ENCODE data around the gene FOXQ1. TPM values are rescaled to one million over a fixed set of nuclear protein-coding genes. Genes with fewer than 3 reads are reported as not detected.
A peak's percentile ranks its signal among the peaks of the same experiment; 100 is the strongest.
"Not testable (repeated sequence)": the region's sequence is repeated elsewhere in the genome, so short reads cannot be mapped to it uniquely, and the experiment has no call there.

FOXQ1 gene
- total RNA-seq, 1 donor from 2014 or later = not detected

DNA sequence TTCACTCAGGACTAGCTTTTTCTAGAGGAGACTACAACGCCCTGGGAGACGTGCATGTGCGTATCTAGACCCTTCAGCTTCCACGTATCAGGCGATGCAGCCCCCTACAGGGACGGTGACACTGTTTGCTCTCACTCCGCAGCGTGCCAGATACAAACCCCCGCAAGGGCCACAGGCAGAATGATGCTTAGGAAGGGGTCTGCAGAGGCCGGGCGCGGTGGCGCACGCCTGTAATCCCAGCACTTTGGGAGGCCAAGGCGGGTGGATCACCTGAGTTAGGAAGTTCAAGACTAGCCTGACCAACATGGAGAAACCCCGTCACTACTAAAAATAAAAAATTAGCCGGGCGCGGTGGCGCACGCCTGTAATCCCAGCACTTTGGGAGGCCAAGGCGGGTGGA is 6.7 kb downstream of the FOXQ1 start:
- DNase-seq (ENCODE audit: low read depth in 2 of 2) = not testable (repeated sequence)

- DNase-seq (ENCODE audit: low read depth in 2 of 2) = peak; percentile 16 to 44
These were observed 9.8 kb downstream of the FOXQ1 start for GRCh38 chr6:1321738-1322137.

- no peak for DNase-seq (ENCODE audit: low read depth in 2 of 2)
These were observed 10.3 kb downstream of the FOXQ1 start for GRCh38 chr6:1322156-1322555.

DNA sequence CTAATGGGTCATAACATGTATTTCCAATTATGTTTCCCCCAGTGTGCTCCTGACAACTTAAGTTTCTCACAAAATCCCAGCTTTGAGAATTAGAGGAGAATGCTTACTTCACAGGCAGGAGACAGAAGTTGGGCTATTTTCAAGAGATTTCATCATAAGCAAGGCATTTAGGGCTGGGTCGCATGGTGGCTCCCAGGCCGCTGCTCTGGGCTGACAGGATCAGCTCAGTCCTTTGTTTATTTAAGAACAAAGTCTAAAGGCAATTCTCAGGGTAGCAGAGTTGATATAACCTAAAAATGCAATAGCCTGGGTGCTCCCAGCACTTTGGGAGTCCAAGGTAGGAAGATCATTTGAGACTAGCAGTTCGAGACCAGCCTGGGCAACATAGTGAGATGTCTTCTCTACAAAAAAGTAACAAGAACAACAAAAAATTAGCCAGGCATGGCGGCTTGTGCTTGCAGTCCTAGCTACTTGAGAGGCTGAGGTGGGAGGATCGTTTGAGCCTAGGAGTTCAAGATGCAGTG is 10.9 kb downstream of the FOXQ1 start:
- DNase-seq (ENCODE audit: low read depth in 2 of 2) = no peak

GRCh38 chr6:1324936-1325335 is 13.0 kb downstream of the FOXQ1 start:
- no peak for DNase-seq (ENCODE audit: low read depth in 2 of 2)

DNA sequence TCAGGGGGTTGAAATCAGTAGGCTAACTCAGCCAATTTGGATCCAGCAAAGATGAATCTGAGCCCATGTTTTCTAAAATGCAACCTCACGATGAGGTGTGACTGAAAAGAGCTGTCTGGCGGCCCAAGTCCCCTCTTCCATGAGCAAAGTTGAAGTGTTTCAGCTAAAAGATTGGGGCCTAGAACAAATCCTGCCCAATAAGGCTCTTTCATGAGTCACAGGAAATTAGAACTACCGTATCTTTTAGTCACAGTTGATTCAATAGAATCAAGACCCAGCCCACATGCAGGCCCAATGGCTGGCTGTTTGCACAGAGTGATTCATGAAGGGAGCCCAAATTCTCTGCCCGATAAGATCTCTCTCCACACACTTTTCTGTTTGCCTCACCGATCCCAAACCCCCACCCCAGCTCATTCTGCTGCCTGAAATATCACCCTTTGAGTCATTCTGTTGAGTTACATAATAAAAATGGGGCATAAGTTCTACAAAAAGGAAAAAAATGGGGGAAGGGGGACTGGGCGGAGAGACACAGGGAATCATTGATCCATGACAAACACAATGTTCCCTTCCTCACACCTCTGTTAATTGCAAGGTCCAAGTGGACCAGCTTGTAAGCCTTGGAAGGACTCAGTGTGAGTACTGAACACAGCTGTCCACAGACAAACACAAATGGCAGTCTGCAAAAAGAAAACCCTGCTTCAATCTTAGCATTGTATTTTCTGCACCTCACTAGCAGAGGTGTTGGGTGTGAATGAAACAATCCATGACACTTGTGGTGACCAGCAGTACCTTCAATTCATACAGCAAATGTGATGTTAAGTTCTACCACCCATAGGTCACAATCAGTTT is 13.8 kb downstream of the FOXQ1 start:
- peak in 1 of 2 donors; percentile 84 for DNase-seq (ENCODE audit: low read depth in 2 of 2)

- DNase-seq (ENCODE audit: low read depth in 2 of 2) = peak in 1 of 2 donors; percentile 42
These were observed 14.7 kb downstream of the FOXQ1 start for GRCh38 chr6:1326535-1327121.

- no peak for DNase-seq (ENCODE audit: low read depth in 2 of 2)
These were observed 15.7 kb downstream of the FOXQ1 start for GRCh38 chr6:1327630-1328029.

DNA sequence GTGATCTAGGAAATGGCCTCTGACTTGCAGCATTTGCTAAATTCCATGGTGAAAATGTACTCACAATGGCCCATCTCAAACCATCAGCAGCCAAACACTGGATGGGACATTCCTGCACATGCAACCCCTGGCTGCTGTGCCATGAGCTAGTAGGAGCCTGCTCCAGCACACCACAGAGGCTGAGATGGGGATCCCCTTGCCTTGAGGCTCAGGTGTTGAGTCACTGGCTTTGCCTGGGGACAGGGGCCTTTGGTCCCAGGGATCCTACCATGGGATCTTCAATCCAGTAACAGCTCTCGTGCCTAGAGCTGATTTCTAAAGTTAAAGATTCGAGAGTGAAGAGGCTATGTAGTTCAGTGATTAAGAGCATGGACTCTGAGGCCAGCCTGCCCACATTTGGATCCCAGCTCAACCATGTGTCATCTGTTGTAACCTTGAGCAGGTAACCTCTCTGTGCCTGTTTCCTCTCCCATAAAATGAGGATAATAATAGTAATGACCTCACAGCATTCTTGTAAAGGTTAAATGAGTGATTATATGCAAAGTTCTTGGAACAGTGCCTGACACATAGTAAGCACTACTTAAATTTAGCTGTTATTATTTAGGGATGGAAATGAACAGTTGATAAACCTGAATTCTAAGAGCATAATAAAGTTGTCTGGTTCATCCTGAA is 16.4 kb downstream of the FOXQ1 start:
- no peak for DNase-seq (ENCODE audit: low read depth in 2 of 2)

GRCh38 chr6:1329708-1330107 is 17.8 kb downstream of the FOXQ1 start:
- DNase-seq (ENCODE audit: low read depth in 2 of 2) = no peak

GRCh38 chr6:1334684-1335083 is 22.8 kb downstream of the FOXQ1 start:
- no peak for DNase-seq (ENCODE audit: low read depth in 2 of 2)

DNA sequence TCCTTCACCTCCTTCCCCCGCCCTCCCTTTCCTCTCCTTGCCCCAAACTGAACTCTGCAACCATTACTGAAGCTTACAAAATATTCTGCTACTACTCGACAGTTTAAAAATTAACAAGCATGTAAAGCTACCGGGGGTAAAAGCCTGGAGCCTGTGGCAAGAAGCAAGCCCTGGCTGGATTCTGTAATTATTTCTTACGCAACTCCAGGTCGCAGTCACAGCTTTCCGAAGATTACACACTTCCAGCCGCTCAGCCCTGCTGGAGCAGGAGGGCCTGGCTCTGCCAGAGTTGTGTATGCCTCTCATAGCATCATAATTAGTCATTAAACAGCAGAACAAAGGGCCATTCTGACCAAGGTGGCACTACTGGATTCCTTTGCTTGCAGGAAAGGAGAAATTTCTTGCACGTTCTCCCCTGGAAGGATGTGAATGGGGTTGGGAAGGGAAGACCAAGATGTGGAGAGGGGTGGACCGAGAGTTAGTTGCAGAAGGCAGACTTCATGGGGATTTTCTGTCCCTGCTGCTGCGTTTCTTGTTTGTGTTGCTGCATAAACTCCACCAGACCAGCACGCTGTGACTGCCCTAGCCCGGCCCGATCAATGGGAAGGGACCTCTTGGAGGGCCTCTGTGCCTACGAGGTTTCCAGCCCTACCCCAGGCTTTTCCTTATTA is 23.6 kb downstream of the FOXQ1 start:
- DNase-seq (ENCODE audit: low read depth in 2 of 2) = peak in 1 of 2 donors; percentile 33

DNA sequence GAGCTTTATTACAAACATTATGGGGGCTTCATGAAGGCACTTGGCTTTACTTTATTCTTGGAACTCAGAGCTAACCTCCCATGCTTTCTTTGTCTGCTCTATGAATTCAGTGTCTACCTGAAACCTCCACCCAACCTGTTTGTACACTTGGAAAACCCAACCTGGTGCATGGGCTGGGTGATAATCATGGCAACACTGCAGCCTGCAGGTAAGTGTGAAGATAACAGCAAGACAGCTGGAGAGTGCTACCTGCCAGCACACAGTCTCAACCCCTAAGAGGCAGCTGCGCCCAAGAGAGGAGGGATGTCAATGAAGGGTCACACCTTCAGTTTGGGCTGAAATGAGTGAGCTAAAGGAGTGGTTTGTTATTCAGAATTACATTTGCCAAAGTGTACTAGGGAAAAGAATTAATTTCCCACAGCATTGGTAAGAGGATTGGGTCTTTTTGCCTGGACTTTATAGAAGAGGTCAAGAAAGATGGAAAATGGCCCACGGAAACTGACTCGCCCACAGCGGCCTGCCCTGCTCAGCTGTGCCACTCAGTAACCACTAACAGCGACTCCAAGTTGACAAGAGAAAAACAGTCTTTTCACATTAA is 24.4 kb downstream of the FOXQ1 start:
- no peak for DNase-seq (ENCODE audit: low read depth in 2 of 2)

DNA sequence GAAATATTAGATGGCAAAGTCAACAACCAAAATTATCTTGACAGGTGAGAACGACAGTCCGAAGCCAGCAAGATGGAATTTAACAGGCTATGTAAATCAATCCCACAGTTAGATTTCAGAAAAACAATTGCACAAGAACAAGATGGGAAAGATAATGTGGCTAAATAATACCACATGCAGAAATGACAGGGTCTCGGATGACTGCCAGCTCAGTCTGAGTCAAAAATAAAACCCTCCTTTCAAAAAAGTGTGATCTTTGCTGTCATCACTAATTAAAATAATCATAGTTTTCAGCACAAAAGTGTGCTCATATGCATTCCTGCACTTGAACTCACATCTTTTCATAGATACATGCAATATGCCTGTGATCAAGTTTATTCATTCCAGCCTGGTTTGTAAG is 25.9 kb downstream of the FOXQ1 start:
- DNase-seq (ENCODE audit: low read depth in 2 of 2) = no peak

DNA sequence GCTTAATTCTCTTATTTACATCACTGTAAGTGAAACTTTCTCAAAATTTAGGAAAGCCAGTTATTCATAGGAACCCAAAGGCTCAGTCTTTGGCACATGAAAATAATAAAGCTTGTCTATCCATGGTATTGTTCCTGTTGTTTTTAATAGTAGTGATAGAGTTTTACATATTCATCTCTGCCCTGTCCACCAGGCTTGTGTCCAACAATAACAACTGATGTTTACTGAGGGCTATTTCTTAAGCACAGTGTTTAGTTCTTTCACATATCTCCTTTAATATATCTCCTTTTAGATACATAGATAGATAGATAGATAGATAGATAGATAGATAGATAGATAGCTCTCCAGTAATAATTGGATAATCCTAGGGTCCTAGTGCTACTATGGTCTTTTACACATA is 34.2 kb downstream of the FOXQ1 start:
- DNase-seq (ENCODE audit: low read depth in 2 of 2) = no peak

- DNase-seq (ENCODE audit: low read depth in 2 of 2) = no peak
These were observed 34.7 kb downstream of the FOXQ1 start for GRCh38 chr6:1346558-1347091.

GRCh38 chr6:1347161-1347560 is 35.3 kb downstream of the FOXQ1 start:
- DNase-seq (ENCODE audit: low read depth in 2 of 2) = no peak

DNA sequence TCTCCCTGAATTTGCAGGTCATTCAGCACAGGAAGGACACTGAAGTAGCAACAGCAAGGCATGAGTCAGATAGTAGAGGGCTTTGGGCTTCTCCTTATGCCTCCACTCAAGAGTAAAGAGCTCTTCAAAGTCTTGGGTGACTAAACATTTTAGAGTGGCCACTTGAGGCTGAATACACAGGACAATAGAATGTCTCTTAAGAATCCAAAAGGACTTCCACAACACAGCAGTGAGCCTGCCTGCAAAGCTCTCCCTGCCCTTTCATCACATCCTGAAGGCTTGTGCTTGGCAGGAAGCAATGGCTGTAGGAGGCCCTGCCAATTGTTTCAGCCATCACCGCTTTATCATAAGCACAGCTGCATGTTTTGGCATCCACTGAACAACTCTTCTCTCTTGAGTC is 36.8 kb downstream of the FOXQ1 start:
- DNase-seq (ENCODE audit: low read depth in 2 of 2) = peak; percentile 5 to 31

DNA sequence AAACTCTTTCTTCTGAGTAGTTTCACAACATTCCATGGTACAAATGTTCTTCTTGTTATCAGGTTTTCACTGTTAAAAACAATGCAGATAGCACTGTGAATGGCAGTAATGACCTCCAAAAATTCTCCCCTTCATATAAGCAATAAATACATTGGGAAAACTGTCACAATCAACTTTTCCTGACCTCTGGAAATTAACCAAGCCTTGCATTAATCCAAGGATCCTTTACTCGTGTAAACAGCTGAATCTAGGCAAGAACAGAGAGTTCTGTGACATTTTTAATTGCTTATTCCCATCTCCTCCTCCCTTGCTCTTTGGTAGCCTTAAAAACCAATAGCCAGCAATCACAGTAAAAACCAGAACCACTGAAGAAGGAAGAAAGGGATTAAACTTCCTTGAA is 37.8 kb downstream of the FOXQ1 start:
- no peak for DNase-seq (ENCODE audit: low read depth in 2 of 2)

DNA sequence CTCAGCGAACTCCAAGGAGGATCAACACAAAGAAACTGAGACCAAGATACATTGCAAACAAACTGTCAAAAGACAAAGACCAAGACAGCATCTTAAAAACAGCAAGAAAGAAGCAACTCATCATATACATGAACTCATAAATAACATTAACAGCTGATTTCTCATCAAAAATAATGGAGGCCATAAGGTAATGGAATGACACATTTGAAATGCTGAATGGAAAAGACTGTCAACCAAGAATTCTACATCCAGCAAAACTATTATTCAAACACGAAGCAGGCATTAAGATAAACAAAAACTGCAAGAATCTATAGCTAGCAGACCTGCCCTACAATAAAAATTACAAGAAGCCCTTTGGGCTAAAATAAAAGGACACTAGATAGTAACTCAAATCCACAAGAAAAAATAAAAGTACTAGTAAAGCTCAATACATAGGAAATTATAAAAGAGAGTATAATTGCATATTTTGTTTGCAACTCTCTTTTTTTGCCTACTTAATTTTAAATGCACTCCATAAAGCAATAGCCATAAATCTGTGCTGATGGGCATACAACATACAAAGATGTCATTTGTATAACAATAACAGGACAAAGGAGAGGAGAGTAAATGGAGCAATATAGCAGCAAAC is 39.6 kb downstream of the FOXQ1 start:
- DNase-seq (ENCODE audit: low read depth in 2 of 2) = no peak

- not testable (repeated sequence) for DNase-seq (ENCODE audit: low read depth in 2 of 2)
These were observed 43.2 kb downstream of the FOXQ1 start for GRCh38 chr6:1355068-1355467.
